ENCODE results near the gene DENND1A. TPM values are rescaled to one million over a fixed set of nuclear protein-coding genes. Genes with fewer than 3 reads are reported as not detected.

DENND1A gene
- total RNA-seq, 1 donor from 2014 or later, result 37.3 TPM

DNA sequence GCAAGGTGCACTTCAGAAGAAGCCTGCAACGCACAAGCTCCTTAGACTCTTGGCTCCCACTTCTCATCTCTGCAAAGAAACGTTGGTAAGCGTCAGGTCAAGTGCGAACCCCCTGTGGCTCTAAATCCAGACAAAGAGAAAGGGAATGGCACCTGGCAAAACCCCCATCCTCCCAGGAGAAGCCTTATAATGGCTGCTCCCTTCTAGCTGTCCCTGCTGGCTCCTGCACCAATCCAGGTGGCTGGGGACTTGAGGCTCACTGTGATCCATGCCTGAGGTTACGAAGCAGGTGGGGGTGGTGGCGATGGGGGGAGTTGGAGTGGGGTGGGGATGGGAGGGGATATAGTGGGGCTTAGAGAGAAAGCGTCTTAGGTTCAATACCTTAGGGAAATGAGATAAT lies 272.8 kb downstream of the DENND1A start:
- H3K36me3 ChIP-seq, result peaks cover 0 to 1% of the 10 kb centered on the region in 2 donors
- H3K4me3 ChIP-seq, result no peak overlapping the region
- no peak for DNase-seq (ENCODE audit: low spot score in 2 of 2)
- H3K9me3 ChIP-seq, result no peaks in the 10 kb centered on the region
- no peaks in the 10 kb centered on the region for H3K4me1 ChIP-seq
- intact Hi-C loops (cut with DNase I), result no loop called here
- no peaks in the 10 kb centered on the region for H3K27me3 ChIP-seq
- TF ChIP-seq, protein P1, sequence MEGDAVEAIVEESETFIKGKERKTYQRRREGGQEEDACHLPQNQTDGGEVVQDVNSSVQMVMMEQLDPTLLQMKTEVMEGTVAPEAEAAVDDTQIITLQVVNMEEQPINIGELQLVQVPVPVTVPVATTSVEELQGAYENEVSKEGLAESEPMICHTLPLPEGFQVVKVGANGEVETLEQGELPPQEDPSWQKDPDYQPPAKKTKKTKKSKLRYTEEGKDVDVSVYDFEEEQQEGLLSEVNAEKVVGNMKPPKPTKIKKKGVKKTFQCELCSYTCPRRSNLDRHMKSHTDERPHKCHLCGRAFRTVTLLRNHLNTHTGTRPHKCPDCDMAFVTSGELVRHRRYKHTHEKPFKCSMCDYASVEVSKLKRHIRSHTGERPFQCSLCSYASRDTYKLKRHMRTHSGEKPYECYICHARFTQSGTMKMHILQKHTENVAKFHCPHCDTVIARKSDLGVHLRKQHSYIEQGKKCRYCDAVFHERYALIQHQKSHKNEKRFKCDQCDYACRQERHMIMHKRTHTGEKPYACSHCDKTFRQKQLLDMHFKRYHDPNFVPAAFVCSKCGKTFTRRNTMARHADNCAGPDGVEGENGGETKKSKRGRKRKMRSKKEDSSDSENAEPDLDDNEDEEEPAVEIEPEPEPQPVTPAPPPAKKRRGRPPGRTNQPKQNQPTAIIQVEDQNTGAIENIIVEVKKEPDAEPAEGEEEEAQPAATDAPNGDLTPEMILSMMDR (IDR thresholded peaks at IDR 0.05), result no peak
- H3K27ac ChIP-seq, result no peak overlapping the region

DNA sequence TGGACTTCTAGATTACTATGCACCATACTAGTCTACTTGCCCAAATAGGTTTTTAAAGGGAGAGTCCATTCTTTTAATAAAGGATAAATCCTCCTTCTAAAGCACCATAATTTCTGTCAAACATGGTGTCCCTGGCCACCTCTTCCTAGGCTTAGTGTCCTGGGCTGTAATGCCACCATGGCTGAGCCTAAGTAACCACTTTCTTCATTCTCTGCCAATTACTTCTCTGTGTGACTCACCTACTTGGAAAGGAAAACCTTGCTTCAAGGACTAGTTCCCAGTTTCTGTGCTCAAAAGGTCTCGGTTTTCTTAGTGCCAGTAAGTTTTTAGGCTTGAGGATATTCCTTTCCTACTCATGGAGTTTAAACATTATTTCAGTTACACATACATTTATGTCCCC lies 273.4 kb downstream of the DENND1A start:
- intact Hi-C loops (cut with DNase I), result no loop called here
- H3K27ac ChIP-seq, result no peak overlapping the region
- no peak overlapping the region for H3K4me3 ChIP-seq
- no peaks in the 10 kb centered on the region for H3K9me3 ChIP-seq
- TF ChIP-seq, protein P1 (IDR thresholded peaks at IDR 0.05), result no peak
- H3K36me3 ChIP-seq, result peaks cover 0 to under 1% of the 10 kb centered on the region in 2 donors
- no peak for DNase-seq (ENCODE audit: low spot score in 2 of 2)
- no peaks in the 10 kb centered on the region for H3K27me3 ChIP-seq
- H3K4me1 ChIP-seq, result no peaks in the 10 kb centered on the region

DNA sequence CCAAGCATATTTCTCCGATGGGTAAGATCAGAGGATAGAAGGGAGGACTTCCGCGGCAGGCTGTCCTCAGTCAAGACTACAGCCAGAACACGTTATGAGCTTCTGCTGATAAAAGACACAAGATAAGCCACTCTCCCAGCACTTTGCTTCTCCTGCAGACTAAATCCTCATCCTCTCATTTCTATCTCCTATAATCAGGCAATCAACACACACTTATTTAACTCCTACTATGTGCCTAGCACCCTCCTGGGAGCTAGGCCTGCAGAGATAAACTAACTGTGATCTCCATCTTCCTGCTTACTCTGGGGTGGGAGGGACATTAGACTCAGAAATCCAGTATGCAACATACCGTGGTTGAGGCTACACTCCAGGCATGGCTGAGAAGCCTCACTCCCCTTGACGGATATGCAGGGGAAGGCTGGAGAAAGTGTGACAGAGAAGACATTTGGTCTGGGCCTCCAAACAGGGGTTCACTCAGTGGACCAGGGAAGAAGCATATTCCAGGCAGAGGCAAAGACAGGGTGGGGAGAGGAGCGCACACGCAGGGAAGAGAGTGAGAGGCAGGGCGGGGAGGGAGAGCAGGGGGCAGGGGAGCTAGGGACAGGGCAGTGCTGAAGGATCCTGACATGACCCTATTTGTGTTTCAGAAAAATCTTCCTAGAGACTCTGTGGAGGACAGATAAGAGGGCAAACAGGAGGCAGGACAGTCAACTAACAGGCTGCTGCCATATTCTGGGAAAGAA lies 274.1 kb downstream of the DENND1A start:
- no peaks in the 10 kb centered on the region for H3K4me1 ChIP-seq
- H3K36me3 ChIP-seq, result peaks cover 0 to 5% of the 10 kb centered on the region in 2 donors
- DNase-seq (ENCODE audit: low spot score in 2 of 2), result no peak
- H3K27ac ChIP-seq, result no peak overlapping the region
- H3K27me3 ChIP-seq, result no peaks in the 10 kb centered on the region
- intact Hi-C loops (cut with DNase I), result no loop called here
- no peak overlapping the region for H3K4me3 ChIP-seq
- H3K9me3 ChIP-seq, result no peaks in the 10 kb centered on the region
- TF ChIP-seq, protein P1 (IDR thresholded peaks at IDR 0.05), result no peak

DNA sequence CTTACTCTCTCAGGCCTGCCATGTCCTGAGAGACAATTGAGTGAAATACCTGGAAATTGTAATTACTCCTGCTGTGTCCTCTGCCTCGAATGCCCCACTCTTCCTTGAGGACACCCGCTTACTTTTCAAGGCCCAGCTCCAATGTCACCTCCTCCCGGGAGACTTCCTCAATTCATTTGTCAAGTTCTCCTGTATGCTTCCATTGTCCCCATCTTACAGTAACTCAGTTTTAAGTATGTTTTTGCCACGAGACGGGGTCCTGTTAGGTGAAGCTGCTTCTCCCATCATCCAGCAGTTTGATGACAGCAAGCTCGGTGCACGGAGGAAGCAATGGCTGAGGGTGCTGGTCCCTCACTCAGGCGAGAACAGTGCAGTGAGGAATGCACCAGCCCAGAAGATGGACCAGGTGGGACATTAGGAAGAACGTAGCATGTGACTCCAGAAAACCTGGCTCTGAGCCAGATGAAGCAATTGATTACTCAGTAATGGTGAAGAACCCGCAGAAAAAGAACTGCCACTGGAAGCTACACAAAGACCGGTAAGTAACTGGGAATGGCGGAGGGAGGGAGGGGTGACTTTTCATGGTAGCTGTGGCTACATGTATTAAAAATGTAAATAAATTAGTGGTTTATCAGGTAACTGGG lies 274.8 kb downstream of the DENND1A start:
- H3K36me3 ChIP-seq, result peaks cover 0 to 5% of the 10 kb centered on the region in 2 donors
- no peak overlapping the region for H3K4me3 ChIP-seq
- no peaks in the 10 kb centered on the region for H3K27me3 ChIP-seq
- TF ChIP-seq, protein P1 (IDR thresholded peaks at IDR 0.05), result no peak
- intact Hi-C loops (cut with DNase I), result no loop called here
- H3K9me3 ChIP-seq, result no peaks in the 10 kb centered on the region
- no peaks in the 10 kb centered on the region for H3K4me1 ChIP-seq
- no peak overlapping the region for H3K27ac ChIP-seq
- DNase-seq (ENCODE audit: low spot score in 2 of 2), result no peak

DNA sequence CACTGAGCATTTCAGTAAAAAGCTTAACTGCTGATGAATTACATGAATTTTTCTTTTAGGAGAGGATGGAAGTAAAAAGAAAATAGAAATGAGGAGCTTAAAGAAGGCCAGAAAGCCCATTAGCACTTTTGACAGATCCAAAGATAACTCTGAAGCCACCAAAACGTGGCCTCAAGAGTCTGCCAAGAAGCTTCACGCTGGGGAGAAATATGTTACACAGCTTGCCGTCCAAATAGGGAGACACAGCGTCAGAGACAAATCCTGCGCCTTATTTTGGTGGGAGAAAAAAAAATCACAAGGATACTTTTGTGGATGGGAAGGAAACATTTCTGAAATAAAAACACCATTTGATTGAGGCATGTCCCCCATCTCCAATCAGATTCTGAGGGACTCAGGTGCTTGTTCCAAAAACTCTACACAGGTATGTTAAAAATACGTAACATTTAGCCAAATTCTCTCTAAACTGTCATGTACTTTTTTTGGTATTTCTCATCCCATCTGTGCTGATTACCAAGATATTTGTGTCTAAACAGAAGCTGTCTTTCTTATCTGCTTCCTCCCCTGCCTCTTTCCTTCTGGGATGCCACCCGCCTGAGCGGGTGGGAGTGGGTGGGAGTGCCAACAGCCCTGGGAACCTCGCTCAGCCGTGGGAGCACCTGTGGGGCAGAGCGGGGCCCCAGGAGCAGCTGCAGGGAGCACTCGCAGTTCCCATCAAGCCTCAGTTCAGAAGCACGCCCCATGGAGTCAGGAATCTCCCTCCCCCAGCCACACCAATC lies 275.5 kb downstream of the DENND1A start:
- H3K9me3 ChIP-seq, result no peaks in the 10 kb centered on the region
- no peaks in the 10 kb centered on the region for H3K4me1 ChIP-seq
- no peak overlapping the region for H3K4me3 ChIP-seq
- no peaks in the 10 kb centered on the region for H3K27me3 ChIP-seq
- DNase-seq (ENCODE audit: low spot score in 2 of 2), result no peak
- intact Hi-C loops (cut with DNase I), result no loop called here
- H3K27ac ChIP-seq, result no peak overlapping the region
- peaks cover 0 to 5% of the 10 kb centered on the region in 2 donors for H3K36me3 ChIP-seq
- TF ChIP-seq, protein P1 (IDR thresholded peaks at IDR 0.05), result no peak

All from ascending aorta (tissue), 2 donors.